SK-N-SH (cell line): ENCODE results near the gene FOXK2. TPM values are rescaled to one million over a fixed set of nuclear protein-coding genes. Genes with fewer than 3 reads are reported as not detected.

ENCODE experiments used
- CTCF ChIA-PET: fragments of 300-600, 350-600 bp; formaldehyde crosslinking; extraction: SDS; loops from one replicate; lab custom pipeline; 2021; lab: Yijun Ruan, JAX
- POLR2A ChIA-PET: fragments of 350-600 bp; sonication (Branson Sonifier 250); formaldehyde crosslinking; extraction: SDS; loops from one replicate; lab custom pipeline; 2020; ENCODE audit warnings: antibody characterized with exemption, inconsistent platforms; lab: Yijun Ruan, JAX
- DNase-seq: peaks from one replicate; pipeline ENCODE4 v3.0.0; 2012
- H2AFZ ChIP-seq: fragments of 200-600 bp; sonication (generic); 2 replicates; pipeline ENCODE4 v1.8.1; 2016; ENCODE audit warnings: antibody characterized with exemption, mild to moderate bottlenecking, low read depth
- H3F3A ChIP-seq: fragments of 200-600 bp; sonication (generic); replicated peaks from 2 replicates; pipeline ENCODE3; 2016; ENCODE audit warnings: antibody characterized with exemption, mild to moderate bottlenecking; ENCODE audit not compliant: insufficient read depth
- H3K27ac ChIP-seq, 2 experiments: fragments of 200-500 bp in 1 of 2; fragments of 200-600 bp in 1 of 2; sonication (Bioruptor generic) in 1 of 2; sonication (generic), shearing (Covaris generic) in 1 of 2; 2 replicates each; pipeline versions ENCODE4 v1.5.1 to v1.6.1; 2014 to 2016; ENCODE audit warnings: low read depth in 2 of 2, inconsistent platforms in 1 of 2, low read length in 1 of 2, mild to moderate bottlenecking in 1 of 2, mixed read lengths in 1 of 2
- H3K27me3 ChIP-seq: fragments of 200-600 bp; sonication (generic), shearing (Covaris generic); 2 replicates; pipeline ENCODE4 v1.6.1; 2016; ENCODE audit warnings: mixed run types; ENCODE audit not compliant: insufficient read depth
- H3K36me3 ChIP-seq, 2 experiments: fragments of 200-500 bp in 1 of 2; fragments of 200-600 bp in 1 of 2; sonication (Bioruptor generic) in 1 of 2; sonication (generic) in 1 of 2; replicated peaks in 1 of 2; 2 replicates each; pipeline versions ENCODE3 to v1.5.1; 2014 to 2016; ENCODE audit warnings: low read length in 1 of 2, mild to moderate bottlenecking in 1 of 2; ENCODE audit not compliant: insufficient read depth in 2 of 2, control insufficient read depth in 1 of 2
- H3K4me1 ChIP-seq, 2 experiments: fragments of 200-500 bp in 1 of 2; fragments of 200-600 bp in 1 of 2; sonication (Bioruptor generic) in 1 of 2; sonication (generic), shearing (Covaris generic) in 1 of 2; 2 replicates each; pipeline versions ENCODE4 v1.5.1 to v1.6.1; 2014 to 2016; ENCODE audit warnings: low read depth in 1 of 2, low read length in 1 of 2, mixed run types in 1 of 2; ENCODE audit not compliant: insufficient read depth in 2 of 2, control insufficient read depth in 1 of 2
- H3K4me2 ChIP-seq: fragments of 200-600 bp; sonication (generic), shearing (Covaris generic); 2 replicates; pipeline ENCODE4 v1.6.1; 2017; ENCODE audit warnings: mixed run types
- H3K4me3 ChIP-seq, 2 experiments: fragments of 200-500 bp in 1 of 2; fragments of 200-600 bp in 1 of 2; sonication (Bioruptor generic) in 1 of 2; sonication (generic), shearing (Covaris generic) in 1 of 2; 2 replicates each; pipeline versions ENCODE4 v1.5.1 to v1.8.1; 2014 to 2016; ENCODE audit warnings: low read depth in 2 of 2, inconsistent platforms in 1 of 2, low read length in 1 of 2, mild to moderate bottlenecking in 1 of 2, mixed read lengths in 1 of 2, moderate library complexity in 1 of 2
- H3K79me2 ChIP-seq: fragments of 200-600 bp; sonication (generic); 2 replicates; pipeline ENCODE4 v1.8.1; 2017; ENCODE audit warnings: mild to moderate bottlenecking; ENCODE audit not compliant: insufficient read depth
- H3K9ac ChIP-seq: fragments of 200-600 bp; sonication (generic); 2 replicates; pipeline ENCODE4 v1.6.1; 2017; ENCODE audit warnings: mixed run types
- H3K9me2 ChIP-seq: fragments of 200-600 bp; sonication (generic); 2 replicates; pipeline ENCODE4 v1.6.1; 2017; ENCODE audit warnings: mixed run types
- H3K9me3 ChIP-seq: fragments of 200-600 bp; sonication (generic); 2 replicates; pipeline ENCODE4 v1.6.1; 2017; ENCODE audit warnings: mixed run types, mild to moderate bottlenecking, moderate library complexity
- H4K20me1 ChIP-seq: fragments of 200-600 bp; sonication (generic); 2 replicates; pipeline ENCODE4 v1.6.1; 2017; ENCODE audit warnings: mild to moderate bottlenecking, mixed run types; ENCODE audit not compliant: insufficient read depth
- CHD2 ChIP-seq: fragments of 150-350 bp; IDR thresholded peaks from 2 replicates; pipeline ENCODE4 v1.6.1; 2018; ENCODE audit warnings: low read length; ENCODE audit not compliant: partially characterized antibody
- EZH2phosphoT487 ChIP-seq: fragments of 200-600 bp; sonication (generic); IDR thresholded peaks from 2 replicates; pipeline ENCODE4 v1.6.1; 2017; ENCODE audit warnings: low read depth, mixed run types, mild to moderate bottlenecking, antibody characterized with exemption, moderate library complexity, borderline replicate concordance
- FOXM1 ChIP-seq: IDR thresholded peaks from 2 replicates; pipeline ENCODE4 v1.4.0; 2012; ENCODE audit warnings: low read depth, mild to moderate bottlenecking
- GABPA ChIP-seq: IDR thresholded peaks from 2 replicates; pipeline ENCODE4 v1.4.0; 2012; ENCODE audit warnings: low read depth, mild to moderate bottlenecking
- IRF3 ChIP-seq: fragments of 150-350 bp; IDR thresholded peaks from 2 replicates; pipeline ENCODE4 v1.6.1; 2016; ENCODE audit warnings: mild to moderate bottlenecking, low read depth, low read length
- MEF2A ChIP-seq: IDR thresholded peaks from 2 replicates; pipeline ENCODE4 v1.4.0; 2012; ENCODE audit warnings: low read depth, borderline replicate concordance
- MXI1 ChIP-seq: IDR thresholded peaks from 2 replicates; pipeline ENCODE4 v1.6.1; 2012; ENCODE audit warnings: mild to moderate bottlenecking, low read depth, low read length, improper control_type of control experiment
- NRF1 ChIP-seq: IDR thresholded peaks from 2 replicates; pipeline ENCODE4 v1.6.1; 2012; ENCODE audit warnings: low read depth, mild to moderate bottlenecking, low read length
- PBX3 ChIP-seq: IDR thresholded peaks from 2 replicates; pipeline ENCODE4; 2012
- RFX5 ChIP-seq: IDR thresholded peaks from 2 replicates; pipeline ENCODE4 v1.6.1; 2012; ENCODE audit warnings: mild to moderate bottlenecking, improper control_type of control experiment, low read length
- TAF1 ChIP-seq: IDR thresholded peaks from 2 replicates; pipeline ENCODE4 v1.6.1; 2012; ENCODE audit warnings: low read depth, mild to moderate bottlenecking, low read length, moderate library complexity, borderline replicate concordance
- TCF12 ChIP-seq: IDR thresholded peaks from 2 replicates; pipeline ENCODE4 v1.4.0; 2012
- TEAD4 ChIP-seq: IDR thresholded peaks from 2 replicates; pipeline ENCODE4 v1.4.0; 2012; ENCODE audit warnings: mild to moderate bottlenecking, borderline replicate concordance; ENCODE audit not compliant: insufficient read depth
- USF2 ChIP-seq: fragments of 150-350 bp; IDR thresholded peaks from 2 replicates; pipeline ENCODE4 v1.6.1; 2017; ENCODE audit warnings: antibody characterized with exemption, low read length, low read depth, borderline replicate concordance
- YY1 ChIP-seq: IDR thresholded peaks from 2 replicates; pipeline ENCODE4 v1.4.0; 2012; ENCODE audit warnings: low read depth, mild to moderate bottlenecking
- ZBTB33 ChIP-seq: IDR thresholded peaks from 2 replicates; pipeline ENCODE4 v1.4.0; 2012; ENCODE audit warnings: low read depth, borderline replicate concordance
- WGBS: methylation state at CpG from one replicate; pipeline ENCODE4 v1.1.6; 2017; ENCODE audit warnings: low lambda C conversion rate; 5-methylcytosine and 5-hydroxymethylcytosine counted together
- polyA plus RNA-seq, 3 experiments: library from polyadenylated mRNA; depleted of rRNA; stranded (reverse); fragments of >200 nt; gene quantifications; 2 replicates each; pipeline ENCODE4 v1.2.3, GENCODE V29; 2012

The FOXK2 gene
- polyA plus RNA-seq, 1 of the 3 experiments (the other 2 are of a cell fraction), result 36.4 TPM

- TF ChIP-seq GABPA (no peak), EZH2phosphoT487 (no peak), TCF12 (no peak), IRF3 (no peak), USF2 (no peak), PBX3 (no peak), MEF2A (no peak), FOXM1 (no peak), RFX5 (no peak), YY1 (no peak), TEAD4 (no peak), MXI1 (no peak), CHD2 (no peak), TAF1 (no peak), ZBTB33 (no peak), NRF1 (no peak)
- TF ChIP-seq, all 33 proteins: peak for 0
- Histone ChIP-seq H3K9me3 (no peaks in the 10 kb centered on the region), H3K27ac (peak overlapping the region; percentile 17 to 56; a peak in 3 of 4 replicates), H3K27me3 (no peaks in the 10 kb centered on the region), H3K36me3 (peaks cover 25 to 38% of the 10 kb centered on the region in 2 experiments), H4K20me1 (peaks cover 7% of the 10 kb centered on the region), H3F3A (peaks cover 43% of the 10 kb centered on the region), H3K9ac (no peak overlapping the region), H3K9me2 (no peaks in the 10 kb centered on the region), H3K4me1 (peaks cover 8 to 31% of the 10 kb centered on the region in 2 experiments; a peak in 2 of 4 replicates), H2AFZ (no peak overlapping the region), H3K4me3 (no peak overlapping the region), H3K79me2 (peaks cover 24% of the 10 kb centered on the region; the same call in 1 of the 2 replicates), H3K4me2 (no peak overlapping the region)
- no peak for DNase-seq
- CTCF ChIA-PET, result interaction anchor here (0.6 to 1.1 kb wide), 4 partner anchors 37 to 326 kb away, joined by 3 read pairs; no protein-coding TSS in a partner anchor
- WGBS, result 91% methylated on average over 14 of the region's 17 CpGs
- POLR2A ChIA-PET, result no interaction called here
These were observed 71.5 kb downstream of the FOXK2 start for GRCh38 chr17:82590881-82591539.
